Vagina (tissue), 2 donors: ENCODE results near the gene STRA6.

Experiments
- POLR2A ChIP-seq, 2 donors: fragments of 450-650 bp; IDR thresholded peaks; one replicate each; pipeline ENCODE4 v1.6.1; 2017; ENCODE audit warnings: antibody characterized with exemption in 2 of 2, mild to moderate bottlenecking in 2 of 2, moderate library complexity in 2 of 2
- POLR2AphosphoS5 ChIP-seq, 2 donors: sonication (generic); formaldehyde crosslinking; IDR thresholded peaks; one replicate each; pipeline ENCODE4 v1.9.0; 2017; ENCODE audit warnings: antibody characterized with exemption in 2 of 2, mild to moderate bottlenecking in 2 of 2, low read depth in 1 of 2; ENCODE audit not compliant: insufficient read depth in 1 of 2
- TF ChIP-seq, protein P1 (sequence below), 3 experiments: fragments of 450-650 bp in 2 of 3; fragments of 200-600 bp in 1 of 3; sonication (generic) in 1 of 3; IDR thresholded peaks; one replicate each; pipeline ENCODE4 v1.5.1; 2017 to 2019; ENCODE audit warnings: antibody characterized with exemption in 3 of 3, mild to moderate bottlenecking in 2 of 3, moderate library complexity in 2 of 3

DNA sequence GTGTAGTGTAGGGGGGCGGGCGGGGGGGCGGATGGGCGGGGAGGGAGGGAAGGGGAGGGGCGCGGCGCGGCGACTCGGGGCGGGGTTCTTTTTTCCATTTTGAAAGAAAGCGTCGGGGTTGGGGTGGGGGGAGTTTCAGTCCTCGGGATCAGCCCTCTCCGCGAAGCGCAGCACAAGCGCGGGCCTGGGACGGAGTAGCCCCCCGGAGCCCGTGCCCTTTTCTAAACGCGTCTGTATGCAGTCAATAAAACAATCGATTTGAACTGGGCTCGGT is 66.1 kb downstream of the STRA6 start:
- TF ChIP-seq, protein P1, sequence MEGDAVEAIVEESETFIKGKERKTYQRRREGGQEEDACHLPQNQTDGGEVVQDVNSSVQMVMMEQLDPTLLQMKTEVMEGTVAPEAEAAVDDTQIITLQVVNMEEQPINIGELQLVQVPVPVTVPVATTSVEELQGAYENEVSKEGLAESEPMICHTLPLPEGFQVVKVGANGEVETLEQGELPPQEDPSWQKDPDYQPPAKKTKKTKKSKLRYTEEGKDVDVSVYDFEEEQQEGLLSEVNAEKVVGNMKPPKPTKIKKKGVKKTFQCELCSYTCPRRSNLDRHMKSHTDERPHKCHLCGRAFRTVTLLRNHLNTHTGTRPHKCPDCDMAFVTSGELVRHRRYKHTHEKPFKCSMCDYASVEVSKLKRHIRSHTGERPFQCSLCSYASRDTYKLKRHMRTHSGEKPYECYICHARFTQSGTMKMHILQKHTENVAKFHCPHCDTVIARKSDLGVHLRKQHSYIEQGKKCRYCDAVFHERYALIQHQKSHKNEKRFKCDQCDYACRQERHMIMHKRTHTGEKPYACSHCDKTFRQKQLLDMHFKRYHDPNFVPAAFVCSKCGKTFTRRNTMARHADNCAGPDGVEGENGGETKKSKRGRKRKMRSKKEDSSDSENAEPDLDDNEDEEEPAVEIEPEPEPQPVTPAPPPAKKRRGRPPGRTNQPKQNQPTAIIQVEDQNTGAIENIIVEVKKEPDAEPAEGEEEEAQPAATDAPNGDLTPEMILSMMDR (IDR thresholded peaks at IDR 0.05), result no peak
- TF ChIP-seq POLR2AphosphoS5 (IDR thresholded peaks at IDR 0.05; ENCODE audit: insufficient read depth in 1 of 2, low read depth in 1 of 2) (no peak), POLR2A (IDR thresholded peaks at IDR 0.05) (no peak)
